Measurements from ENCODE around the gene TRPM3. TPM values are rescaled to one million over a fixed set of nuclear protein-coding genes. Genes with fewer than 3 reads are reported as not detected.

TRPM3 gene
- total RNA-seq, 1 experiment from 2014 or later, result not detected

DNA sequence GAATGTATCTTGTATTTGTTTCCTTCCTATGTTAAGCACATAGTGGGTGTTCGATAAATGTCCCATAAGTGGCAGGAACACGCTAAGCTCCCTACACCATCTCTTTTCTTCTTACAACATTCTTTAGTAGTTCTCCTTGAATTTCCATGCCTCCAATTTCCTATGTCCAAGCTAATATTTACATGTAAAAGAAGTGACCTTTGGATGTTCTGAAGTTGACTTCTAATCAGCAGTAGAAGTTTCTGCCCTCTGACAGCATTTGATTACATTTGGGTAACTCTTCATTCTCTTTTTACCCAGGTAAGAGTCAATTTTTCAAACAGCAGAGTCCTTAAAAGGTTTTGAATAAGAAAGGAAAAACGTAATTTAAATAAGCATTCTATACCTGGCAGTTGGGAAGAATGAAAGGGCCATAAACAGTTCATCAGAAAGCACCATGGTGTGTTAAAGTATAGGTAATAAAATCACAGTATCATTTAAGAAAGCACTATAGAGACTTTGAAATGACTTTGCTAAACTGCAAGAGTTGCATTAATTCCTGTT, 78.9 kb downstream of the TRPM3 start:
- TF ChIP-seq EZH2 (IDR thresholded peaks at IDR 0.05; ENCODE audit: low read length, unreplicated experiment), result no peak
- TF ChIP-seq, protein P1, sequence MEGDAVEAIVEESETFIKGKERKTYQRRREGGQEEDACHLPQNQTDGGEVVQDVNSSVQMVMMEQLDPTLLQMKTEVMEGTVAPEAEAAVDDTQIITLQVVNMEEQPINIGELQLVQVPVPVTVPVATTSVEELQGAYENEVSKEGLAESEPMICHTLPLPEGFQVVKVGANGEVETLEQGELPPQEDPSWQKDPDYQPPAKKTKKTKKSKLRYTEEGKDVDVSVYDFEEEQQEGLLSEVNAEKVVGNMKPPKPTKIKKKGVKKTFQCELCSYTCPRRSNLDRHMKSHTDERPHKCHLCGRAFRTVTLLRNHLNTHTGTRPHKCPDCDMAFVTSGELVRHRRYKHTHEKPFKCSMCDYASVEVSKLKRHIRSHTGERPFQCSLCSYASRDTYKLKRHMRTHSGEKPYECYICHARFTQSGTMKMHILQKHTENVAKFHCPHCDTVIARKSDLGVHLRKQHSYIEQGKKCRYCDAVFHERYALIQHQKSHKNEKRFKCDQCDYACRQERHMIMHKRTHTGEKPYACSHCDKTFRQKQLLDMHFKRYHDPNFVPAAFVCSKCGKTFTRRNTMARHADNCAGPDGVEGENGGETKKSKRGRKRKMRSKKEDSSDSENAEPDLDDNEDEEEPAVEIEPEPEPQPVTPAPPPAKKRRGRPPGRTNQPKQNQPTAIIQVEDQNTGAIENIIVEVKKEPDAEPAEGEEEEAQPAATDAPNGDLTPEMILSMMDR (conservative IDR thresholded peaks at IDR 0.05; ENCODE audit: low read depth, low read length), result no peak
- no peak for TF ChIP-seq EZH2phosphoT487 (IDR thresholded peaks at IDR 0.05; ENCODE audit: borderline replicate concordance, low read length)
- ChIA-PET CTCF (no interaction called here), POLR2A (ENCODE audit: unreplicated experiment) (no interaction called here)
- DNase-seq (no peak), ATAC-seq (no peak)
- Histone ChIP-seq H3K9me2 (replicated peaks; ENCODE audit: low read length) (no peaks in the 10 kb centered on the region), H3K4me3 (ENCODE audit: low read length) (no peak overlapping the region), H3F3A (ENCODE audit: low read length, unreplicated experiment) (no peaks in the 10 kb centered on the region), H3K27ac (ENCODE audit: low read length) (no peak overlapping the region), H3K9me3 (ENCODE audit: low read length) (no peaks in the 10 kb centered on the region), H3K9ac (ENCODE audit: low read length) (no peak overlapping the region), H3K79me2 (ENCODE audit: low read length) (no peaks in the 10 kb centered on the region), H3K27me3 (ENCODE audit: low read length) (peaks cover 8% of the 10 kb centered on the region), H3K4me2 (ENCODE audit: low read length) (no peak overlapping the region), H2AFZ (ENCODE audit: low read length) (no peak overlapping the region), H3K4me1 (ENCODE audit: insufficient read depth, low read length) (no peaks in the 10 kb centered on the region), H3K36me3 (ENCODE audit: low read depth, low read length) (no peaks in the 10 kb centered on the region), H4K20me1 (ENCODE audit: low read length) (no peaks in the 10 kb centered on the region)
- intact Hi-C loops (cut with micrococcal nuclease), result no loop called here
- BruUV-seq (replicated peaks), result no TSS peak

DNA sequence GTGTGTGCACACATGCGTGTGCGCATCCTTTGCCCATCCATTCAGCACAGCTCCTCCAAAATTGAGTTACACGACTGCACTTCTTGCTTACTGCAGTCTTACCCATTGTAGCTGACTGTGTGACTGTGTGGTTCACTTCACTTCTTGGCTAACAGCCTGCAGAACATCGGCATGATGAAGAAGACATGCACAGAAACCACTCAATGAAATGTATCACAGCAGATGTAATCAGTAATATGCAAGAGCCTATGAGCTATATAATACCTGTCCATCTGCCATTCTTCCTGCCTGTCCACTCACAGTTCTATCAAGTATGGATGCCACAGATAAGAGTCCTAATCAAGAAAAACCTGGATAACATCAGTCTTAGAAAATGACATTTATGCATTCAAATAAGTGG, 83.9 kb downstream of the TRPM3 start:
- no peaks in the 10 kb centered on the region for H3K4me1 ChIP-seq (ENCODE audit: insufficient read depth, low read length)
- no peak overlapping the region for H2AFZ ChIP-seq (ENCODE audit: low read length)
- H3K4me2 ChIP-seq (ENCODE audit: low read length), result no peak overlapping the region
- H3K36me3 ChIP-seq (ENCODE audit: low read depth, low read length), result no peaks in the 10 kb centered on the region
- no peak overlapping the region for H3K27ac ChIP-seq (ENCODE audit: low read length)
- H3F3A ChIP-seq (ENCODE audit: low read length, unreplicated experiment), result no peaks in the 10 kb centered on the region
- BruUV-seq (replicated peaks), result no TSS peak
- no peak overlapping the region for H3K9ac ChIP-seq (ENCODE audit: low read length)
- DNase-seq (no peak), ATAC-seq (no peak)
- TF ChIP-seq, protein P1 (conservative IDR thresholded peaks at IDR 0.05; ENCODE audit: low read depth, low read length), result no peak
- TF ChIP-seq EZH2 (IDR thresholded peaks at IDR 0.05; ENCODE audit: low read length, unreplicated experiment), result no peak
- no peak for TF ChIP-seq EZH2phosphoT487 (IDR thresholded peaks at IDR 0.05; ENCODE audit: borderline replicate concordance, low read length)
- H3K9me3 ChIP-seq (ENCODE audit: low read length), result no peaks in the 10 kb centered on the region
- POLR2A ChIA-PET (ENCODE audit: unreplicated experiment), result no interaction called here
- intact Hi-C loops (cut with micrococcal nuclease), result no loop called here
- no peaks in the 10 kb centered on the region for H3K9me2 ChIP-seq (replicated peaks; ENCODE audit: low read length)
- no peaks in the 10 kb centered on the region for H4K20me1 ChIP-seq (ENCODE audit: low read length)
- H3K27me3 ChIP-seq (ENCODE audit: low read length), result no peaks in the 10 kb centered on the region
- CTCF ChIA-PET, result no interaction called here
- no peak overlapping the region for H3K4me3 ChIP-seq (ENCODE audit: low read length)
- H3K79me2 ChIP-seq (ENCODE audit: low read length), result no peaks in the 10 kb centered on the region

DNA sequence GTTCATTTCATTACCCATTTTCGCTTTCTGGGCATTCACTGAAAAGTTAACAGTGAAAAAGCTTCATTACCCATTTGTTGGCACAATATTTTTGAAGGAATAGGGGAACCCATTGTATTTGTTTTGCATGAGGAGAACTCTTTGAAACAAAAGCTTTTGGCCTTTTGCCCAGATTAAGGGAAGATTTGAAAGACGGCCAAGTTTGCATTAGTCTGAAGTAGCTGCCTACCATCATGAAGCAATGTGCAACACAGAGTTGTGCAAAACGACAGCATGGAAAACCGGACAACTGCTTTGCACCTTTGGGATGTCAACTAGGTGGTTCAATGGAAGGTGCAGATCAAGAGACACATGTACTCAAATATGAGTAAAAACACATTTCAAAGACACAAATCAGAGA, 84.9 kb downstream of the TRPM3 start:
- Histone ChIP-seq H3K27ac (ENCODE audit: low read length) (no peak overlapping the region), H4K20me1 (ENCODE audit: low read length) (no peaks in the 10 kb centered on the region), H3F3A (ENCODE audit: low read length, unreplicated experiment) (no peaks in the 10 kb centered on the region), H3K79me2 (ENCODE audit: low read length) (no peaks in the 10 kb centered on the region), H3K36me3 (ENCODE audit: low read depth, low read length) (no peaks in the 10 kb centered on the region), H3K4me2 (ENCODE audit: low read length) (no peak overlapping the region), H3K27me3 (ENCODE audit: low read length) (no peaks in the 10 kb centered on the region), H3K4me1 (ENCODE audit: insufficient read depth, low read length) (no peaks in the 10 kb centered on the region), H2AFZ (ENCODE audit: low read length) (no peak overlapping the region), H3K9me2 (replicated peaks; ENCODE audit: low read length) (no peaks in the 10 kb centered on the region), H3K9me3 (ENCODE audit: low read length) (no peaks in the 10 kb centered on the region), H3K9ac (ENCODE audit: low read length) (no peak overlapping the region), H3K4me3 (ENCODE audit: low read length) (no peak overlapping the region)
- BruUV-seq (replicated peaks), result no TSS peak
- intact Hi-C loops (cut with micrococcal nuclease), result no loop called here
- POLR2A ChIA-PET (ENCODE audit: unreplicated experiment), result no interaction called here
- ATAC-seq (no peak), DNase-seq (no peak)
- CTCF ChIA-PET, result no interaction called here
- TF ChIP-seq EZH2phosphoT487 (IDR thresholded peaks at IDR 0.05; ENCODE audit: borderline replicate concordance, low read length) (no peak), EZH2 (IDR thresholded peaks at IDR 0.05; ENCODE audit: low read length, unreplicated experiment) (no peak)
- TF ChIP-seq, protein P1 (conservative IDR thresholded peaks at IDR 0.05; ENCODE audit: low read depth, low read length), result no peak

Measured in PC-3 (cell line).